RWPE1 (cell line): ENCODE data around the gene ATXN7.

Experiments
- CTCF ChIA-PET: fragments of 350-600 bp; sonication (Branson Sonifier 250); formaldehyde crosslinking; extraction: SDS; loops from one replicate; lab custom pipeline; 2021; lab: Yijun Ruan, JAX
- POLR2A ChIA-PET: fragments of 400-600 bp; formaldehyde crosslinking; extraction: SDS; loops from one replicate; lab custom pipeline; 2020; ENCODE audit warnings: antibody characterized with exemption; ENCODE audit not compliant: low non-redundant PET; lab: Yijun Ruan, JAX
- DNase-seq: peaks from one replicate; pipeline ENCODE4 v3.0.0; 2012; ENCODE audit warnings: low spot score
- H3K27ac ChIP-seq: fragments of 450-650 bp; 2 replicates; pipeline ENCODE4 v1.5.1; 2017
- CTCF ChIP-seq: fragments of 450-650 bp; conservative IDR thresholded peaks from 2 replicates; pipeline ENCODE4 v1.5.1; 2017; ENCODE audit warnings: low read depth, mild to moderate bottlenecking

Gene ATXN7

GRCh38 chr3:63860776-63861175 lies 2.9 kb upstream of the ATXN7 start:
- no peak overlapping the region for H3K27ac ChIP-seq
- CTCF ChIA-PET, result no interaction called here
- POLR2A ChIA-PET, result no interaction called here
- TF ChIP-seq CTCF, result no peak
- no peak for DNase-seq

- no peak overlapping the region for H3K27ac ChIP-seq
- no peak for TF ChIP-seq CTCF
- ChIA-PET POLR2A (no interaction called here), CTCF (no interaction called here)
- no peak for DNase-seq
Measured at GRCh38 chr3:63861306-63861705, 2.4 kb upstream of the ATXN7 start.

GRCh38 chr3:63862804-63863149 lies 890 bp upstream of the ATXN7 start:
- no peak for TF ChIP-seq CTCF
- H3K27ac ChIP-seq, result peak overlapping the region; percentile 87
- DNase-seq, result peak; percentile 15
- ChIA-PET CTCF (no interaction called here), POLR2A (no interaction called here)

- peak; percentile 31 for DNase-seq
- H3K27ac ChIP-seq, result peak overlapping the region; percentile 87
- ChIA-PET POLR2A (no interaction called here), CTCF (no interaction called here)
- TF ChIP-seq CTCF, result no peak
Measured at GRCh38 chr3:63864008-63864964, 619 bp downstream of the ATXN7 start.

- H3K27ac ChIP-seq, result peak overlapping the region; percentile 87; the same call in 1 of the 2 replicates
- no peak for TF ChIP-seq CTCF
- POLR2A ChIA-PET, result no interaction called here
- CTCF ChIA-PET, result no interaction called here
- DNase-seq, result no peak
Measured at GRCh38 chr3:63864965-63865327, 1.3 kb downstream of the ATXN7 start.

- H3K27ac ChIP-seq, result no peak overlapping the region
- TF ChIP-seq CTCF, result no peak
- no peak for DNase-seq
- ChIA-PET CTCF (no interaction called here), POLR2A (no interaction called here)
Measured at GRCh38 chr3:63867225-63867624, 3.6 kb downstream of the ATXN7 start.
